GM21515 (cell line): ENCODE measurements around the gene XPO4.

ENCODE experiments used
- ATAC-seq: cut with Tn5 transposase; IDR thresholded peaks from one replicate; pipeline ENCODE4 v1.9.1; 2021; ENCODE audit not compliant: unreplicated experiment

The XPO4 gene

GRCh38 chr13:20729633-20730585 lies 172.6 kb downstream of the XPO4 start:
- ATAC-seq = no peak

- no peak for ATAC-seq
These were observed 173.8 kb downstream of the XPO4 start for GRCh38 chr13:20728579-20729311.

- no peak for ATAC-seq
These were observed 174.7 kb downstream of the XPO4 start for GRCh38 chr13:20727856-20728255.
